ENCODE measurements around the gene RASSF7.

The RASSF7 gene

GRCh38 chr11:532986-533585 is 27.7 kb upstream of the RASSF7 start:
- no peak for DNase-seq (ENCODE audit: low spot score)

GRCh38 chr11:533586-534395 is 27.0 kb upstream of the RASSF7 start:
- DNase-seq (ENCODE audit: low spot score) = no peak

- DNase-seq (ENCODE audit: low spot score) = no peak
Measured at GRCh38 chr11:534396-535209, 26.2 kb upstream of the RASSF7 start.

GRCh38 chr11:535210-535518 is 25.6 kb upstream of the RASSF7 start:
- no peak for DNase-seq (ENCODE audit: low spot score)

DNA sequence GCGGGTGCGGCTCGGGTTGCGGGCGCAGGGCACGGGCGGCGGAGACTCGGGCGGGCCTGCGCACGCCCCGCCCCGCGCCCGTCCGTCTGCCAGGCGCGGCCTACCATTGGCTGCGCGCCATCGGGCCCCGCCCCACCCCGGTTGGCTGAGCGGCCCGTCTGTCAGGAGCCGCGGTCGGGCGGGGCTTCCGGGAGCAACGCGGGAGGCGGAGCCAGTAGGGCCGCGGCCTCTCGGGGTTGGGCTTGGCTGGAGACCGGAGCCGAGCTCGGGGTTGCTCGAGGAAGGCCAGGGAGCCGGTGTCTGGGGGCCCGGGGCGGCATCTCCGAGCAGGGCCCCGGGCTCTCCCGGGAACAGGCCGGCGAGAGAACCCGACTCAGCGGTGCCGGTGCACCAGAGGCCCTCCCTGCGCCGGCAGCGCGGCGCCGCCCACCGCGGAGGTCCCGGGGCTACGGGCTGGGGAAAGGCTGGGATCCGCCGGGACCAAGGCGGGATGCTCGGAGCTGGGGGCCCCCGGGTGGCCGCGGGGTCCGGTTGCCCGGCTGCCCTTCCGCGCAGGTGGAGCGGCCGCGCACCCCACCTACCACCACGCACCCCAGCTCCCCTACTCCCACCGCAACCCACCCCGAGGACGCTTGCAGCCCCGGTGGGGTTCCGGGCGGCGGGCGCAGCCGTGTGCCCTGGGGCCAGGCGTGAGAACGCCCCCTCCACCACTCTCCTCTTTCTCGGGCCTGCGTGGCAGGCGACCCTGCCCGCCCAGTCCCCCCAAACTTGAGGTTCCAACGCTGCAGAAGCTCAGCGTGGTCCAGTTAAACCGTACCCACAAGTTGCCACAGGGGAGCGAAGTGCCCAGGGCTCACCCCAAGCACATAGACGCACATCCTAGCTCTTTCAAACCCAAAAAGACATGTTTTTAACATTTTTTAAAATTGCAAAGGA is 25.0 kb upstream of the RASSF7 start, which contains the start of gene HRAS:
TSS of gene HRAS (minus strand) at position 58 of the 936 bp plus-strand sequence.
- peak; percentile 99 for DNase-seq (ENCODE audit: low spot score)

- DNase-seq (ENCODE audit: low spot score) = peak; percentile 99
Measured at GRCh38 chr11:536841-537621, 23.7 kb upstream of the RASSF7 start, which contains the start of gene LRRC56. TSS of gene LRRC56 (plus strand) at chr11:537527. CDS start at chr11:540685, 3,158 bp downstream.

GRCh38 chr11:537622-538430 is 22.9 kb upstream of the RASSF7 start:
- DNase-seq (ENCODE audit: low spot score) = no peak

DNA sequence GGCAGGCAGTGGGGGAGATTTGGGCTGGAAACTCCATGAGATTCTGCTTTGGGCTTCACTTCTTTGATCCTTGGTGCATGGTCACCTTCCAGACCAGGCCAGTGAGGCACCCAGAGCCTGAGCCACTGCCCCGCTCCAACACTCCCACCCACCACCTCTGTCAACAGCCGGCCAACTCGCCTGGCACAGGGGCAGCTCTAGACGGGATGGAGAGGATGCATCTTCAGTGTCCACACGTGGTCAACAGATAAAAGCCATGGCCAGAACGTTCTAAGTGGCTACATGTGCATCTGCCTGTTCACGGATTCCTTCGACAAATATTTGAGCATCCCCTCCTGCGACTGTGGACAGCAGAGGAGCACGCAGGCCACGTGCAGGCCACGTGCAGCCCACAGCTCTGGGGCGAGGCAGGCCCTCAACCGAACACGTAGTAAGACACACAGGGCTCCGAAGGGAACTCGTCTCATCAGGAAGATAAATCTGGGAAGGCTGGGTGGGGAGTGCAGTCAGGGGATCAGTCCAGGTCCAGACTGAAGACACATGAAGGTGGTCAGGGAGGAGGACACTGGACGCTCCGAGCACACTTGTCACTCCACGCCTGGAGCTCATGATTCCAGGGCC is 22.2 kb upstream of the RASSF7 start:
- DNase-seq (ENCODE audit: low spot score) = no peak

DNA sequence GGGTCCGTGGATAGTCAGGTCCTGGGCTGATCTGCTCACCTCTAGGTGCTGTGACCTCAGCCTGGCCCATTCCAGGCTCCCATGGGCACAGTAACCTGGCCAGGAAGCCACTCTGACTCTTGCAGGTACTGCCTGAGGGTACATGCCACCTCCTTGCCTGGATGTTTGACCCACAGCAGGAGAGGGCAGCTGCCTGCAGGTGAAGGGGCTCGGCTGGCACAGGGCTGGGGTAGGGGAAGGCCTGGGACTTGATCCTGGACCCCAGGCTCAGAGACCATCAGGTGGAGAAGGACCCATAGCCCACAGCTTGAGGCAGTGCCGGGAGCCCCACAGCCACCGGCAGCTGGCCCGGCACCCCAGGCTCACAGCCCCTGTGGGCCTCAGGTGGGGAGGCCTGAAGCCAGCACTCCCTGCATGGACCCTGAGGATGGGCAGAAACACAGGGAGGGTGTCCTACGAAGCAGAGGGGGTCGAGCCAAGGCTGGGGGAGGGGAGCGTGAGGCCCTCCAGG is 20.7 kb upstream of the RASSF7 start:
- DNase-seq (ENCODE audit: low spot score) = no peak

GRCh38 chr11:540583-541432 is 20.0 kb upstream of the RASSF7 start:
- DNase-seq (ENCODE audit: low spot score) = no peak

DNA sequence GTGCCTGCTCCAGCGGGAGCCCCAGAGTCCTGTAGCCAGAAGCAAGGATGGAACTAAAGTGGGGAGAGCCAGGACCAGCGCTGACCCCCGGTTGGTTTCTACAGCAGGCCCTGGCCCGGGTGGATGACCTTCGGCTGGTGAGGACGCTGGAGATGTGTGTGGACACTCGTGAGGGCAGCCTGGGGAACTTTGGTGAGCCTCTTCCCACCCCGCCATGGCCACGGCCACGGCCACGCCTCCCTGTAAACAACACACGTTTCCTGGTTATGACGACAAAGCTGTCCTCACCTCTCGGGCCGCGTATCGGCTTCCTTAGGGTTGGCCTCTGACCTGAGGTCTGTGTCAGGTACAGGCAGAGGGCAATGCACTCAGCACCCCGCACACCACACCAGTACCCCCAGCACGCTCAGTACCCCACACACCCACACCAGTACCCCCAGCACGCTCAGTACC is 19.3 kb upstream of the RASSF7 start:
- DNase-seq (ENCODE audit: low spot score) = no peak

- no peak for DNase-seq (ENCODE audit: low spot score)
Measured at GRCh38 chr11:544817-545166, 16.0 kb upstream of the RASSF7 start.

- DNase-seq (ENCODE audit: low spot score) = no peak
Measured at GRCh38 chr11:545171-545570, 15.6 kb upstream of the RASSF7 start.

DNA sequence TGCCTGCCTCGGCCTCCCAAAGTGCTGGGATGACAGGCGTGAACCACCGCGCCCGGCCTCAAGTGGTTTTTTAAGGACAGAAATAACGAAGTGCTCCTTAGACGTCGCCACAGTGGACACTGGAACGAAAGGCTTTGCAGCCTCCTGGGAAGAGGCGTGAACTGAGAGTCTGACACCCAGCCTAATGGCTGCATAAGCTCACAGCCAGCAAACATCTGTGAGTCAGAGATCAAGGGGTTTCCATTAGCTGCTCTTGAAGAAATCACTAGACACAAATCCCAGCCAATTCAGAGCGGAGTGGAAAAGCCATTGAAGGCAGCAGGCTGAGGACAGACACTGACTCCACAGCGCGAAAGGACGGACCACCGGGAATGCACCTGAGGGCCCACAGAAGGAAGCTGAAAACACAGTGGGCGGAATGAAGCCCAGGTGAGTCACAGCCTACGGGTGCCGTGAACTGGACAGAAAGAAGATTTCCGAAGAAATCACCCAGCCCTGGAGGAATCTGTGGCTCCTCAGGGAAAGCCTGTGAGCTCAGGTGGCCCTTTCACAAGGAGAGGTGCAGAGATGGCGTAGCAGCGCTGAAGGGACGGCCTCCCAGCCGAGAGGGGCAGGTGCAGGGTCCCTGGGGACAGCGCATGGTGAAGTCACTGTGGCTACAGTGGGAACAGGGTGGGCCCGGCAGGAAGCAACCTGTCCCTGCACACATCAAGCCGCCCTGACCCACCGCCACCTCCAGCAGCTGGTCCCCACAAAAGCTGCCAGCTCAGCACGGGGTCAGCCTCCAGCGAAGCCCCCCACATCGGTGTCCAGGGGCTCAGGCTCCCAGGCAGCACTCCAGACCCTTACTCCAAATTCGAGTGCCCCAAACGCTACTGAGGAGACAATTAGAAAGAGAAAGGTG is 11.8 kb upstream of the RASSF7 start:
- no peak for DNase-seq (ENCODE audit: low spot score)

- no peak for DNase-seq (ENCODE audit: low spot score)
Measured at GRCh38 chr11:550021-550745, 10.6 kb upstream of the RASSF7 start.

DNA sequence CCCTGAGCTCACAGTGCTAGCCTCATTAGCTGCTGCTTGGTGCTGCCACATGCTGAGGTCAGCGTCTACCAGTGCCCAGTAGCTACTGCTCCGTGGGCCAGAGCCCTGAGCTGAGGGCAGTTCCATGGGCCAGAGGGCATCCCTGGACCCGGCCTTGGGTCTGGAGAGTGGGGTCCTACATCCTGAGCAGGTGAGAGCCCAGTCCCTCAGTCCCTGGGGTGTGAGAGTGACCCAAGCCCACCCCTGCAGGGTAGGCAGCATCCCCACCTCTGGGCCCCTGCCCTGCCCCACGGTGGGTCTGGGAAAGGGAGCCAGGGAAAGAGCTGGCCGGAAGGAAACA is 10.1 kb upstream of the RASSF7 start:
- no peak for DNase-seq (ENCODE audit: low spot score)

GRCh38 chr11:551131-551530 is 9.6 kb upstream of the RASSF7 start:
- no peak for DNase-seq (ENCODE audit: low spot score)

Data from COLO829 (cell line).